Mesenteric fat pad (tissue), 1 donor: ENCODE results near the gene PHF21A. TPM values are rescaled to one million over a fixed set of nuclear protein-coding genes. Genes with fewer than 3 reads are reported as not detected.

Experiments used
- DNase-seq: peaks from one replicate; pipeline ENCODE4 v3.0.0-alpha.2; 2020; ENCODE audit warnings: low spot score
- total RNA-seq: library from RNA; stranded (reverse); fragmentation: NEBNext Ultra II Directional; extraction: Animal tissue kit (Norgen Biotek cat#: 25700); gene quantifications from one replicate; pipeline ENCODE4 v1.2.1, GENCODE V29; 2021
- donor health status: DM: yes; HTN: yes; CAD: no.

PHF21A gene
- total RNA-seq, 1 donor from 2014 or later, result 44.8 TPM

GRCh38 chr11:46075928-46076327 lies 45.3 kb downstream of the PHF21A start:
- DNase-seq, result no peak

GRCh38 chr11:46075168-46075567 lies 46.1 kb downstream of the PHF21A start:
- DNase-seq, result no peak

- no peak for DNase-seq
Observed at GRCh38 chr11:46073632-46074031, 47.6 kb downstream of the PHF21A start.

- no peak for DNase-seq
Observed at GRCh38 chr11:46072172-46072964, 48.9 kb downstream of the PHF21A start.

- no peak for DNase-seq
Observed at GRCh38 chr11:46071091-46071490, 50.2 kb downstream of the PHF21A start.

- DNase-seq, result no peak
Observed at GRCh38 chr11:46069595-46069994, 51.7 kb downstream of the PHF21A start.

- no peak for DNase-seq
Observed at GRCh38 chr11:46066335-46066734, 54.9 kb downstream of the PHF21A start.

GRCh38 chr11:46065681-46066080 lies 55.6 kb downstream of the PHF21A start:
- DNase-seq, result no peak

GRCh38 chr11:46064221-46064620 lies 57.0 kb downstream of the PHF21A start:
- DNase-seq, result no peak

GRCh38 chr11:46063138-46063537 lies 58.1 kb downstream of the PHF21A start:
- no peak for DNase-seq

- DNase-seq, result no peak
Observed at GRCh38 chr11:46060013-46060412, 61.2 kb downstream of the PHF21A start.

- DNase-seq, result no peak
Observed at GRCh38 chr11:46057489-46057888, 63.8 kb downstream of the PHF21A start.

- no peak for DNase-seq
Observed at GRCh38 chr11:46055371-46055770, 65.9 kb downstream of the PHF21A start.

- no peak for DNase-seq
Observed at GRCh38 chr11:46051102-46051501, 70.2 kb downstream of the PHF21A start.

- DNase-seq, result no peak
Observed at GRCh38 chr11:46050662-46051061, 70.6 kb downstream of the PHF21A start.

- no peak for DNase-seq
Observed at GRCh38 chr11:46050003-46050461, 71.2 kb downstream of the PHF21A start.

- no peak for DNase-seq
Observed at GRCh38 chr11:46049325-46049897, 71.8 kb downstream of the PHF21A start.

GRCh38 chr11:46048198-46048597 lies 73.1 kb downstream of the PHF21A start:
- DNase-seq, result no peak

GRCh38 chr11:46047520-46047919 lies 73.7 kb downstream of the PHF21A start:
- no peak for DNase-seq

- no peak for DNase-seq
Observed at GRCh38 chr11:46045811-46046210, 75.4 kb downstream of the PHF21A start.

- no peak for DNase-seq
Observed at GRCh38 chr11:46044601-46045000, 76.7 kb downstream of the PHF21A start.

GRCh38 chr11:46039990-46040389 lies 81.3 kb downstream of the PHF21A start:
- DNase-seq, result no peak

- DNase-seq, result no peak
Observed at GRCh38 chr11:46038529-46038928, 82.7 kb downstream of the PHF21A start.
